NK-92 (cell line): ENCODE results near the gene IFRD1.

ENCODE experiments used
- DNase-seq: peaks from one replicate; lab custom pipeline; 2025; ENCODE audit not compliant: unreplicated experiment; lab: John Stamatoyannopoulos, UW

IFRD1 gene

GRCh38 chr7:112449902-112450806 is at the start of gene IFRD1:
Gene IFRD1, plus strand, starts transcription at chr7:112450460. Its CDS starts 229 bp downstream, at chr7:112450689.
- DNase-seq = peak; percentile 77

GRCh38 chr7:112404321-112404720 is 45.9 kb upstream of the IFRD1 start:
- no peak for DNase-seq

GRCh38 chr7:112405286-112405685 is 45.0 kb upstream of the IFRD1 start:
- DNase-seq = no peak

GRCh38 chr7:112407261-112407660 is 43.0 kb upstream of the IFRD1 start:
- no peak for DNase-seq

- no peak for DNase-seq
Observed at GRCh38 chr7:112410092-112410491, 40.2 kb upstream of the IFRD1 start.

GRCh38 chr7:112411186-112411795 is 39.0 kb upstream of the IFRD1 start:
- DNase-seq = no peak

- no peak for DNase-seq
Observed at GRCh38 chr7:112414855-112415490, 35.3 kb upstream of the IFRD1 start.

- no peak for DNase-seq
Observed at GRCh38 chr7:112416127-112416526, 34.1 kb upstream of the IFRD1 start.

- DNase-seq = no peak
Observed at GRCh38 chr7:112419543-112420130, 30.6 kb upstream of the IFRD1 start.

- no peak for DNase-seq
Observed at GRCh38 chr7:112420236-112420861, 29.9 kb upstream of the IFRD1 start.

- DNase-seq = no peak
Observed at GRCh38 chr7:112421666-112422486, 28.4 kb upstream of the IFRD1 start.

GRCh38 chr7:112422842-112423496 is 27.3 kb upstream of the IFRD1 start:
- no peak for DNase-seq

GRCh38 chr7:112423987-112424386 is 26.3 kb upstream of the IFRD1 start:
- no peak for DNase-seq

GRCh38 chr7:112427984-112428383 is 22.3 kb upstream of the IFRD1 start:
- no peak for DNase-seq

- no peak for DNase-seq
Observed at GRCh38 chr7:112428715-112429114, 21.5 kb upstream of the IFRD1 start.

- no peak for DNase-seq
Observed at GRCh38 chr7:112430649-112431048, 19.6 kb upstream of the IFRD1 start.

GRCh38 chr7:112431803-112432202 is 18.5 kb upstream of the IFRD1 start:
- DNase-seq = no peak

- no peak for DNase-seq
Observed at GRCh38 chr7:112433289-112433688, 17.0 kb upstream of the IFRD1 start.

- no peak for DNase-seq
Observed at GRCh38 chr7:112437072-112437471, 13.2 kb upstream of the IFRD1 start.

GRCh38 chr7:112439476-112439875 is 10.8 kb upstream of the IFRD1 start:
- no peak for DNase-seq
